ENCODE data around the gene SUB1.

DNA sequence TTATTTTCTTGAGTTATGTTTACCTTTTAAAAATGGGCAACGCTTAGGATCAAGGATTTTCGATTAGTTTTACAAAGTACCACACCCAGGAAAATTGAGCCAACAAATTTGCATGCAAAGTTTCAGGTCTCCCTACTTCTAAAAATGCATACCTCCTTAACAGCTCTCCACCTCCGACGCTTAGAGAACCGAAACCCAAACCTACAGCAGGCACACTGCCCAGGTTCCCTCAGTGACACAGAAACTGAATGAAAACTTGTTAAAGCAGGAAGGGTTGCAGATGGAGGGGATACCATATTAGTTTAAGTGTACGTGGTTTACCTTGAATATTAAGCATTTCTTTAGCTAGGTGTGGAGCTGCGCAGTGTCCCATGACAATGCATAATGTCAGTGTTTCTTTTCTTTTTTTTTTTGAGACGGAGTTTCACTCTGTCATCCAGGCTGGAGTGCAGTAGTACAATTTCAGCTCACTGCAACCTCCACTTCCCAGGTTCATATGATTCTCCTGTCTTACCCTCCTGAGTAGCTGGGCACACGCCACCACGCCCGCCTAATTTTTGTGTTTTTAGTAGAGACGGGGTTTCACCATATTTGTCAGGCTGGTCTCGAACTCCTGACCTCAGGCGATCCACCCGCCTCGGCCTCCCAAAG, 1.6 kb upstream of the SUB1 start:
- no peak for TF ChIP-seq POLR2AphosphoS5 (IDR thresholded peaks at IDR 0.05; ENCODE audit: insufficient read depth, low read depth, low read length)
- TF ChIP-seq, protein P1, sequence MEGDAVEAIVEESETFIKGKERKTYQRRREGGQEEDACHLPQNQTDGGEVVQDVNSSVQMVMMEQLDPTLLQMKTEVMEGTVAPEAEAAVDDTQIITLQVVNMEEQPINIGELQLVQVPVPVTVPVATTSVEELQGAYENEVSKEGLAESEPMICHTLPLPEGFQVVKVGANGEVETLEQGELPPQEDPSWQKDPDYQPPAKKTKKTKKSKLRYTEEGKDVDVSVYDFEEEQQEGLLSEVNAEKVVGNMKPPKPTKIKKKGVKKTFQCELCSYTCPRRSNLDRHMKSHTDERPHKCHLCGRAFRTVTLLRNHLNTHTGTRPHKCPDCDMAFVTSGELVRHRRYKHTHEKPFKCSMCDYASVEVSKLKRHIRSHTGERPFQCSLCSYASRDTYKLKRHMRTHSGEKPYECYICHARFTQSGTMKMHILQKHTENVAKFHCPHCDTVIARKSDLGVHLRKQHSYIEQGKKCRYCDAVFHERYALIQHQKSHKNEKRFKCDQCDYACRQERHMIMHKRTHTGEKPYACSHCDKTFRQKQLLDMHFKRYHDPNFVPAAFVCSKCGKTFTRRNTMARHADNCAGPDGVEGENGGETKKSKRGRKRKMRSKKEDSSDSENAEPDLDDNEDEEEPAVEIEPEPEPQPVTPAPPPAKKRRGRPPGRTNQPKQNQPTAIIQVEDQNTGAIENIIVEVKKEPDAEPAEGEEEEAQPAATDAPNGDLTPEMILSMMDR (IDR thresholded peaks at IDR 0.05; ENCODE audit: extremely low read depth in 1 of 2, insufficient read depth in 1 of 2, low read depth in 1 of 2, low read length in 2 of 2) = no peak
